ENCODE results near the gene GUCY1A1. TPM values are rescaled to one million over a fixed set of nuclear protein-coding genes. Genes with fewer than 3 reads are reported as not detected.

GUCY1A1 gene
- total and polyA plus RNA-seq, 9 donors: 10.2 to 18.3 (median 13.7) TPM

- WGBS (ENCODE audit: insufficient coverage): no CpG with 5 or more reads among the region's 2 CpGs
- DNase-seq: peak; percentile 25
- no peaks in the 10 kb centered on the region for H3K36me3 ChIP-seq (ENCODE audit: control insufficient read depth, insufficient read depth, low read length)
- no peak overlapping the region for H3K4me3 ChIP-seq (ENCODE audit: low read length)
- H3K27me3 ChIP-seq (ENCODE audit: control insufficient read depth, insufficient read depth, low read length): no peaks in the 10 kb centered on the region
- no peaks in the 10 kb centered on the region for H3K4me1 ChIP-seq (ENCODE audit: control insufficient read depth, insufficient read depth, low read length)
- no peak overlapping the region for H3K27ac ChIP-seq (ENCODE audit: low read length)
- no peaks in the 10 kb centered on the region for H3K9me3 ChIP-seq (replicated peaks; ENCODE audit: control insufficient read depth, low read depth, low read length)
These were observed 22.2 kb downstream of the GUCY1A1 start for GRCh38 chr4:155688860-155689259.

- no peaks in the 10 kb centered on the region for H3K4me1 ChIP-seq (ENCODE audit: control insufficient read depth, insufficient read depth, low read length)
- WGBS (ENCODE audit: insufficient coverage): 67% methylated on average over 1 of the region's 3 CpGs
- DNase-seq: peak; percentile 30
These were observed 23.6 kb downstream of the GUCY1A1 start for GRCh38 chr4:155690044-155690837.

GRCh38 chr4:155692361-155692760 is 25.7 kb downstream of the GUCY1A1 start:
- Histone ChIP-seq H3K4me1 (ENCODE audit: control insufficient read depth, insufficient read depth, low read length) (no peaks in the 10 kb centered on the region), H3K36me3 (ENCODE audit: control insufficient read depth, insufficient read depth, low read length) (no peaks in the 10 kb centered on the region), H3K9me3 (replicated peaks; ENCODE audit: control insufficient read depth, low read depth, low read length) (no peaks in the 10 kb centered on the region), H3K27me3 (ENCODE audit: control insufficient read depth, insufficient read depth, low read length) (no peaks in the 10 kb centered on the region), H3K4me3 (ENCODE audit: low read length) (no peak overlapping the region), H3K27ac (ENCODE audit: low read length) (no peak overlapping the region)
- DNase-seq: no peak
- WGBS (ENCODE audit: insufficient coverage): no CpG with 5 or more reads among the region's 1 CpG

More at GRCh38 chr4:155690044-155690837, 23.6 kb downstream of the GUCY1A1 start:
- Histone ChIP-seq H3K27ac (ENCODE audit: low read length) (no peak overlapping the region), H3K36me3 (ENCODE audit: control insufficient read depth, insufficient read depth, low read length) (no peaks in the 10 kb centered on the region), H3K9me3 (replicated peaks; ENCODE audit: control insufficient read depth, low read depth, low read length) (no peaks in the 10 kb centered on the region), H3K4me3 (ENCODE audit: low read length) (no peak overlapping the region), H3K27me3 (ENCODE audit: control insufficient read depth, insufficient read depth, low read length) (no peaks in the 10 kb centered on the region)

GRCh38 chr4:155693015-155693663 is 26.5 kb downstream of the GUCY1A1 start:
- Histone ChIP-seq H3K4me3 (ENCODE audit: low read length) (no peak overlapping the region), H3K27ac (ENCODE audit: low read length) (no peak overlapping the region), H3K36me3 (ENCODE audit: control insufficient read depth, insufficient read depth, low read length) (no peaks in the 10 kb centered on the region), H3K27me3 (ENCODE audit: control insufficient read depth, insufficient read depth, low read length) (no peaks in the 10 kb centered on the region), H3K4me1 (ENCODE audit: control insufficient read depth, insufficient read depth, low read length) (no peaks in the 10 kb centered on the region), H3K9me3 (replicated peaks; ENCODE audit: control insufficient read depth, low read depth, low read length) (peaks cover 2% of the 10 kb centered on the region)
- no peak for DNase-seq
- no CpG with 5 or more reads among the region's 4 CpGs for WGBS (ENCODE audit: insufficient coverage)

GRCh38 chr4:155694100-155694785 is 27.6 kb downstream of the GUCY1A1 start:
- no peak for DNase-seq
- no CpG with 5 or more reads among the region's 2 CpGs for WGBS (ENCODE audit: insufficient coverage)
- H3K4me3 ChIP-seq (ENCODE audit: low read length): no peak overlapping the region
- H3K27me3 ChIP-seq (ENCODE audit: control insufficient read depth, insufficient read depth, low read length): no peaks in the 10 kb centered on the region
- H3K4me1 ChIP-seq (ENCODE audit: control insufficient read depth, insufficient read depth, low read length): no peaks in the 10 kb centered on the region
- no peak overlapping the region for H3K27ac ChIP-seq (ENCODE audit: low read length)
- H3K36me3 ChIP-seq (ENCODE audit: control insufficient read depth, insufficient read depth, low read length): no peaks in the 10 kb centered on the region
- peaks cover 4% of the 10 kb centered on the region for H3K9me3 ChIP-seq (replicated peaks; ENCODE audit: control insufficient read depth, low read depth, low read length)

GRCh38 chr4:155696226-155696625 is 29.6 kb downstream of the GUCY1A1 start:
- H3K27me3 ChIP-seq (ENCODE audit: control insufficient read depth, insufficient read depth, low read length): no peaks in the 10 kb centered on the region
- no peak overlapping the region for H3K4me3 ChIP-seq (ENCODE audit: low read length)
- no peaks in the 10 kb centered on the region for H3K4me1 ChIP-seq (ENCODE audit: control insufficient read depth, insufficient read depth, low read length)
- WGBS (ENCODE audit: insufficient coverage): 100% methylated on average over 1 of the region's 1 CpG
- no peak overlapping the region for H3K27ac ChIP-seq (ENCODE audit: low read length)
- DNase-seq: no peak
- no peaks in the 10 kb centered on the region for H3K36me3 ChIP-seq (ENCODE audit: control insufficient read depth, insufficient read depth, low read length)
- peaks cover 4% of the 10 kb centered on the region for H3K9me3 ChIP-seq (replicated peaks; ENCODE audit: control insufficient read depth, low read depth, low read length)

DNA sequence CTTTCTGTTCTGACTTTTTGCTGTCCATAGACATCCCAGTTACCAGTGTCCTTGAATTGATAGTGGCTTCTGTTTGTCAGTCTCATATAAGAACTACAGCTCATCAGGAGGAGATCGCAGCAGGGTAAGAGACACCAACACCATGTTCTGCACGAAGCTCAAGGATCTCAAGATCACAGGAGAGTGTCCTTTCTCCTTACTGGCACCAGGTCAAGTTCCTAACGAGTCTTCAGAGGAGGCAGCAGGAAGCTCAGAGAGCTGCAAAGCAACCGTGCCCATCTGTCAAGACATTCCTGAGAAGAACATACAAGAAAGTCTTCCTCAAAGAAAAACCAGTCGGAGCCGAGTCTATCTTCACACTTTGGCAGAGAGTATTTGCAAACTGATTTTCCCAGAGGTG is 30.1 kb downstream of the GUCY1A1 start:
- 69% methylated on average over 4 of the region's 6 CpGs for WGBS (ENCODE audit: insufficient coverage)
- no peak overlapping the region for H3K4me3 ChIP-seq (ENCODE audit: low read length)

GRCh38 chr4:155701827-155702226 is 35.2 kb downstream of the GUCY1A1 start:
- H3K27me3 ChIP-seq (ENCODE audit: control insufficient read depth, insufficient read depth, low read length): no peaks in the 10 kb centered on the region
- DNase-seq: no peak
- H3K4me3 ChIP-seq (ENCODE audit: low read length): no peak overlapping the region
- no peaks in the 10 kb centered on the region for H3K36me3 ChIP-seq (ENCODE audit: control insufficient read depth, insufficient read depth, low read length)
- H3K9me3 ChIP-seq (replicated peaks; ENCODE audit: control insufficient read depth, low read depth, low read length): peaks cover 4% of the 10 kb centered on the region
- no CpG with 5 or more reads among the region's 2 CpGs for WGBS (ENCODE audit: insufficient coverage)
- H3K4me1 ChIP-seq (ENCODE audit: control insufficient read depth, insufficient read depth, low read length): no peaks in the 10 kb centered on the region
- no peak overlapping the region for H3K27ac ChIP-seq (ENCODE audit: low read length)

More for the DNA sequence above, 30.1 kb downstream of the GUCY1A1 start:
- no peaks in the 10 kb centered on the region for H3K4me1 ChIP-seq (ENCODE audit: control insufficient read depth, insufficient read depth, low read length)
- H3K9me3 ChIP-seq (replicated peaks; ENCODE audit: control insufficient read depth, low read depth, low read length): peaks cover 4% of the 10 kb centered on the region
- no peak for DNase-seq
- no peaks in the 10 kb centered on the region for H3K27me3 ChIP-seq (ENCODE audit: control insufficient read depth, insufficient read depth, low read length)
- H3K27ac ChIP-seq (ENCODE audit: low read length): no peak overlapping the region
- H3K36me3 ChIP-seq (ENCODE audit: control insufficient read depth, insufficient read depth, low read length): no peaks in the 10 kb centered on the region

DNA sequence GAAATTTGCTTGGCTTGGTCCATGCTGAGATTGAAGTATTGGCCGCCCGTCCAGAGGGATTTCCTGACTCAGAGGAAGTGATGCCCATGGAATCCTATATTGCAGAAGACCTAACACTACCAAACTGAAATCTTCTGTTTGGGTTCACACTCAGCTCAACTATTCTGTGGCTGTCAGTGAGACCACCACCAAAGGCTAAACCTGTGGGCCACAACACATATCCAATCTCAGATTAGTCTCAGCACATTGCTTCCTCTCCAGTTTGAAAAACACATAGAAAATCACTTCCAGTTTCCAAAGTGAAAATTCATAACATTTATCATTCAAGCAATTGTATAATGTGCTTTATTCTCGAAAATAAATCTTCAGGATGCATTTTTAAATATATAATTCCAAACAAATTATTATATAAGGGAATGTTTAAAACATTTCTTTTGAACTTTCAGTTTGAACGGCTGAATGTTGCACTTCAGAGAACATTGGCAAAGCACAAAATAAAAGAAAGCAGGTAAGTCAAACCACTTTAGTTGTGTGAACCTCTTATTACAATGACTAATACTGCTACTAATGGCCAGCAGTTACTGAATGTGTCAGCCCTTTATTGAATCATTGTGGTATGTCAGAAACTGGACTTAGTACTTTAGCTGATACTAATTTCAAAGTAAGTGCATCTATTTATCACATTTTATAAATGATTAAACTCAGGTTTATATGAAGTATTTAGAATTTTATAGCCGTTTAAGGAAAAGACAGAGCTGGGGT is 37.0 kb downstream of the GUCY1A1 start:
- DNase-seq: no peak
- Histone ChIP-seq H3K27ac (ENCODE audit: low read length) (no peak overlapping the region), H3K9me3 (replicated peaks; ENCODE audit: control insufficient read depth, low read depth, low read length) (peaks cover 2% of the 10 kb centered on the region), H3K4me1 (ENCODE audit: control insufficient read depth, insufficient read depth, low read length) (no peaks in the 10 kb centered on the region), H3K4me3 (ENCODE audit: low read length) (no peak overlapping the region), H3K27me3 (ENCODE audit: control insufficient read depth, insufficient read depth, low read length) (no peaks in the 10 kb centered on the region), H3K36me3 (ENCODE audit: control insufficient read depth, insufficient read depth, low read length) (no peaks in the 10 kb centered on the region)
- no CpG with 5 or more reads among the region's 5 CpGs for WGBS (ENCODE audit: insufficient coverage)

Measured in muscle of leg (tissue), 11 donors.